MCF 10A (cell line): ENCODE data around the gene RMI2. TPM values are rescaled to one million over a fixed set of nuclear protein-coding genes. Genes with fewer than 3 reads are reported as not detected.

Source experiments
- BruUV-seq: library from RNA; stranded (reverse); fragments of 400-500 nt; replicated peaks from 2 replicates; lab custom pipeline; 2021; lab: Mats Ljungman, UMichigan
- CTCF ChIA-PET: fragments of 300-600 bp; sonication (Branson Sonifier 250); formaldehyde crosslinking; extraction: SDS; loops from one replicate; lab custom pipeline; 2021; ENCODE audit warnings: antibody characterized with exemption, inconsistent platforms; lab: Yijun Ruan, JAX
- POLR2A ChIA-PET: fragments of 300-600, 350-650 bp; sonication (Branson Sonifier 250); formaldehyde crosslinking; extraction: SDS; loops from one replicate; lab custom pipeline; 2020; ENCODE audit warnings: antibody characterized with exemption, inconsistent platforms; lab: Yijun Ruan, JAX
- DNase-seq: peaks from one replicate; pipeline ENCODE4 v3.0.0-alpha.2; 2018; ENCODE audit not compliant: unreplicated experiment
- H3K27ac Mint-ChIP-seq: one replicate; pipeline ENCODE4 v1.8.0; 2022; ENCODE audit warnings: mild to moderate bottlenecking, low read depth, mixed read lengths; ENCODE audit not compliant: unreplicated experiment
- H3K27me3 Mint-ChIP-seq: one replicate; pipeline ENCODE4 v1.8.0; 2022; ENCODE audit warnings: mixed read lengths; ENCODE audit not compliant: insufficient read depth, unreplicated experiment
- H3K36me3 Mint-ChIP-seq: one replicate; pipeline ENCODE4 v1.8.0; 2022; ENCODE audit warnings: mild to moderate bottlenecking, moderate library complexity, mixed read lengths; ENCODE audit not compliant: insufficient read depth, unreplicated experiment
- H3K4me1 Mint-ChIP-seq: one replicate; pipeline ENCODE4 v1.8.0; 2022; ENCODE audit warnings: mixed read lengths; ENCODE audit not compliant: insufficient read depth, unreplicated experiment
- H3K4me3 Mint-ChIP-seq: one replicate; pipeline ENCODE4 v1.8.0; 2022; ENCODE audit warnings: mild to moderate bottlenecking, moderate library complexity, mixed read lengths; ENCODE audit not compliant: unreplicated experiment
- H3K9me3 Mint-ChIP-seq: one replicate; pipeline ENCODE4 v1.8.0; 2022; ENCODE audit warnings: mixed read lengths; ENCODE audit not compliant: unreplicated experiment
- intact Hi-C: fragments of 100-400 bp; cut with micrococcal nuclease; formaldehyde crosslinking; loops from 2 replicates; pipeline ENCODE4 v1.14.1; 2022
- total RNA-seq: library from RNA; stranded (reverse); gene quantifications from 2 replicates; pipeline ENCODE4 v1.2.3, GENCODE V29; 2022
- TF ChIP-seq, protein P1 (sequence below): fragments of 200-600 bp; IDR thresholded peaks from one replicate; pipeline ENCODE4 v1.8.0; 2022; ENCODE audit warnings: antibody characterized with exemption, mild to moderate bottlenecking; ENCODE audit not compliant: unreplicated experiment

The RMI2 gene
- total RNA-seq, 1 experiment from 2014 or later, result 6.6 TPM

DNA sequence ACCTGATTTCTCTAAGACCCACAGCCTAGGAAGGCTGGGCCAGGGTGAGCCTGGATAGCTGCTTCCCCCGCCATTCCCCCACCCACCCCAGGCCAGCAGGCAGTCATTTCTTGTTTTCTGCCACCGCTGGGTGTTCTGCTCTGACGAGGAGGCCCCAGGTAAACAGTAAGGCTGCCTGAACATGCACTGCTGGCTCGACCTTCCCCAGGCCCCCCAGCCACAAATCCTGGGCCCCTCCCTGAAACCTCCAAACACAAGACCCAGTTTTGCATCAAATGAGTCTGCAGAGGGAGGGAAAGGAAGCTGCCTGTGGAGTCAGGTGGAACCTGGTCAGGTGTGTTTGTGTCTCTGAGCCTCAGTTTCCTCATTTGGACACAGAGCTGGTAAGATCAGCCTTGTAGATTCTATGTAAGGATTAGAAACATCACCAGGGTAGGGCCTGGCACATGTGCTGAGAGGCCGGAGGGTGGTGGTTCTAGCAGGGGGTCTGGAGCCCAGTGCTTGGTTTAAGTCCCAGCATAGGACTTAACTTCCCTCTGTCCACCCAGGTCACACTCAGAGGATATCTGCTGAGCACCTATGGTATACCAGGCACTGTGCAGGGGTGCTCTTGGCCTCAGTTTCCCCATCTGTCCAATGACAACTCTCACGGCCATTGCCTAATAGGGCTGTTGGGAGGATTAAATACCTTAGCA lies 45.2 kb upstream of the RMI2 start:
- Mint-ChIP-seq H3K9me3 (no peaks in the 10 kb centered on the region), H3K4me3 (no peak overlapping the region), H3K27me3 (no peaks in the 10 kb centered on the region), H3K27ac (no peak overlapping the region), H3K4me1 (no peaks in the 10 kb centered on the region), H3K36me3 (no peaks in the 10 kb centered on the region)
- intact Hi-C loops, result no loop called here
- CTCF ChIA-PET, result no interaction called here
- DNase-seq, result no peak
- BruUV-seq, result no TSS peak
- TF ChIP-seq, protein P1, sequence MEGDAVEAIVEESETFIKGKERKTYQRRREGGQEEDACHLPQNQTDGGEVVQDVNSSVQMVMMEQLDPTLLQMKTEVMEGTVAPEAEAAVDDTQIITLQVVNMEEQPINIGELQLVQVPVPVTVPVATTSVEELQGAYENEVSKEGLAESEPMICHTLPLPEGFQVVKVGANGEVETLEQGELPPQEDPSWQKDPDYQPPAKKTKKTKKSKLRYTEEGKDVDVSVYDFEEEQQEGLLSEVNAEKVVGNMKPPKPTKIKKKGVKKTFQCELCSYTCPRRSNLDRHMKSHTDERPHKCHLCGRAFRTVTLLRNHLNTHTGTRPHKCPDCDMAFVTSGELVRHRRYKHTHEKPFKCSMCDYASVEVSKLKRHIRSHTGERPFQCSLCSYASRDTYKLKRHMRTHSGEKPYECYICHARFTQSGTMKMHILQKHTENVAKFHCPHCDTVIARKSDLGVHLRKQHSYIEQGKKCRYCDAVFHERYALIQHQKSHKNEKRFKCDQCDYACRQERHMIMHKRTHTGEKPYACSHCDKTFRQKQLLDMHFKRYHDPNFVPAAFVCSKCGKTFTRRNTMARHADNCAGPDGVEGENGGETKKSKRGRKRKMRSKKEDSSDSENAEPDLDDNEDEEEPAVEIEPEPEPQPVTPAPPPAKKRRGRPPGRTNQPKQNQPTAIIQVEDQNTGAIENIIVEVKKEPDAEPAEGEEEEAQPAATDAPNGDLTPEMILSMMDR, result no peak
- POLR2A ChIA-PET, result no interaction called here

DNA sequence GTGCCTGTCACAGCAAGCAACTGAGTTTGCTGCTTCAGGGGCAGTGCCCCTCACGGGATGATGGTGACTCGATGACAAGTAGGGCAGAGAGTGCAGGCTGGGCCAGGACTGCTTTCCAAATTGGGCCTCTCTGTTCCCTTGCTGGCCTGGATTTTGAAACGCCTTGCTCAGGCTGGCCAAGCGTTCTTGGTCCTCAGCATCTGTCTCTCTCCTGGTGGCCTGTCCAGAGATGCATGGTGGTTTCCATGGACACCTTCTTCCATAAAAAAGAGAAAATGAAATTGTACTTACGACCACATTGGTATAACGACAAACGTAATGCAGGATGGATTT lies 44.7 kb upstream of the RMI2 start:
- TF ChIP-seq, protein P1, result no peak
- no peaks in the 10 kb centered on the region for H3K4me1 Mint-ChIP-seq
- H3K27me3 Mint-ChIP-seq, result no peaks in the 10 kb centered on the region
- BruUV-seq, result no TSS peak
- no peak for DNase-seq
- no peaks in the 10 kb centered on the region for H3K36me3 Mint-ChIP-seq
- CTCF ChIA-PET, result no interaction called here
- no peaks in the 10 kb centered on the region for H3K9me3 Mint-ChIP-seq
- intact Hi-C loops, result no loop called here
- POLR2A ChIA-PET, result no interaction called here
- no peak overlapping the region for H3K4me3 Mint-ChIP-seq
- H3K27ac Mint-ChIP-seq, result no peak overlapping the region

DNA sequence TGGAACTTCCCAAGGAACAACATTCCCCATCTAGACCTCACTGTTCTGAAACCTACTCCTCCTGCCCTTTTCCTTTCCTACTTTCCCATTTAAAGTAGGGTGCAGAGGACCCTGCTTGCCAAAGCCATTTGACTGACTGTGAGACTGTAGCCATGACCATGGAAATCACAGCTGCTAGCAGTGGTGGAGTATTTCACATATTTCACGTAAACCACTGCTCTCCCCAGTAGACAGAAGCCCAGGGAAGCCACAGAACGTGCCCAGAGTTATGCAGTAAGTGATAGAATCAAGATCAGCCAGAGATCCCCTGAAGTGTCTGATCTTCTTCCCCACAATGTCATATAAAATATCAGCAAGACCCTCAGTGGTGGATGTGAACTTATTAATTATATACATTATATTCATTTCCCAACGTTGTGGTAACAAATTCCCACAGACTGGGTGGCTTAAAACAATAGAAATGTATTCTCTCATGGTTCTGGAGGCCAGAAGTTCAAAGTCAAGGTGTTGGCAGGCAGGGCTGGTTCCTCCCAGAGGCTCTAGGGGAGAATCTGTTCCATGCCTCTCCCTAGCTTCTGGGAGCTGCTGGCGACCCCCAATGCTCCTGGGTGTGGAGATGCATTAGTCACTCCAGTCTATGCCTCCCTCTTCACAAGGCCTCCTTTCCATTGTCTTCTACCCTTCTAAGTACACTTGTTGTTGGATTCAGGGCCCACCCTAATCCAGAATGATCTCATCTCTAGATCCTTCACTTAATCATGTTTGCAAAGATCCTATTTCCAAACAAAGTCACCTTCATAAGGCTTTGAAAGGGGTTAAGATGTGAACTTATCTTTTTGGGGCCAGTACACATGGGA lies 43.4 kb upstream of the RMI2 start:
- ChIA-PET CTCF (interaction anchor here (0.7 to 1.0 kb wide), 2 partner anchors 272 to 339 kb away, joined by 3 read pairs; no protein-coding TSS in a partner anchor), POLR2A (no interaction called here)
- H3K27ac Mint-ChIP-seq, result no peak overlapping the region

DNA sequence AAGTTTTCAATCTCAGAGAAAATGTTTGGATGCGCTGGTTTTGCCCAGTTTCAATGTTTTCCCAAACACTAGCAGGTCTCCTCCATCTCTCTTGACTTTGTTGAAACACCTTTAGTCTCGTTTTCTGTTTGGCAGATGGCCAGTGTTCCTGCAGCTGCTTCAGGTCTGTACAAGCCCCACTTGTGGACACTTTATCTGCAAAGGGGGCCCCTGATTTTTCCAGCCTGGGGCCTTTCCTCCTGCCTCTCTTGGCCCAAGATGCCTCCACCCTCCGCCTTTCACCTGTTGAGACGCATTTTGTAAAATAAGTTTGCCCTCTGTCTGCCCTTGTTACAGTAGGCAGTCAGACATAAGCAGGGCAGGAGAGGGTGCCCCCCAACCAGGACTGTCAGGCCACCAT lies 42.3 kb upstream of the RMI2 start:
- peak; percentile 55 for DNase-seq
- H3K27ac Mint-ChIP-seq, result no peak overlapping the region
- H3K4me1 Mint-ChIP-seq, result peaks cover 6% of the 10 kb centered on the region
- no TSS peak for BruUV-seq
- CTCF ChIA-PET, result interaction anchor here (1.0 kb wide), 1 partner anchor 340 kb away, joined by 3 read pairs; no protein-coding TSS in a partner anchor
- POLR2A ChIA-PET, result no interaction called here
- H3K27me3 Mint-ChIP-seq, result no peaks in the 10 kb centered on the region
- TF ChIP-seq, protein P1, result no peak
- intact Hi-C loops, result no loop called here
- H3K9me3 Mint-ChIP-seq, result no peaks in the 10 kb centered on the region
- no peaks in the 10 kb centered on the region for H3K36me3 Mint-ChIP-seq
- H3K4me3 Mint-ChIP-seq, result no peak overlapping the region

More for the DNA sequence above, 43.4 kb upstream of the RMI2 start:
- no TSS peak for BruUV-seq
- Mint-ChIP-seq H3K36me3 (no peaks in the 10 kb centered on the region), H3K9me3 (no peaks in the 10 kb centered on the region), H3K4me3 (no peak overlapping the region), H3K4me1 (peaks cover under 1% of the 10 kb centered on the region), H3K27me3 (no peaks in the 10 kb centered on the region)
- TF ChIP-seq, protein P1, result no peak
- intact Hi-C loops, result no loop called here
- DNase-seq, result no peak
